GM23248 (cell line): ENCODE data around the gene FUT8. TPM values are rescaled to one million over a fixed set of nuclear protein-coding genes. Genes with fewer than 3 reads are reported as not detected.

Experiments used
- DNase-seq: peaks from one replicate; pipeline ENCODE4 v3.0.0-alpha.2; 2015
- H2AFZ ChIP-seq: fragments of 200-600 bp; sonication (generic); 2 replicates; pipeline ENCODE4 v1.6.1; 2016; ENCODE audit warnings: antibody characterized with exemption
- H3F3A ChIP-seq: fragments of 200-600 bp; sonication (generic); 2 replicates; pipeline ENCODE4 v1.6.1; 2016; ENCODE audit warnings: mild to moderate bottlenecking, antibody characterized with exemption, mixed run types; ENCODE audit not compliant: insufficient read depth
- H3K27ac ChIP-seq: fragments of 200-600 bp; sonication (generic); 2 replicates; pipeline ENCODE4 v1.5.1; 2016; ENCODE audit warnings: mild to moderate bottlenecking
- H3K27me3 ChIP-seq: fragments of 200-600 bp; sonication (generic); replicated peaks from 2 replicates; pipeline ENCODE4 v1.6.1; 2016; ENCODE audit warnings: mild to moderate bottlenecking; ENCODE audit not compliant: insufficient read depth
- H3K36me3 ChIP-seq: fragments of 200-600 bp; sonication (generic); 2 replicates; pipeline ENCODE4 v1.6.1; 2016; ENCODE audit warnings: low read depth, mild to moderate bottlenecking
- H3K4me1 ChIP-seq: fragments of 200-600 bp; sonication (generic); 2 replicates; pipeline ENCODE4 v1.6.1; 2016; ENCODE audit warnings: mild to moderate bottlenecking; ENCODE audit not compliant: insufficient read depth
- H3K4me2 ChIP-seq: fragments of 200-600 bp; sonication (generic); one replicate; pipeline ENCODE4 v1.6.1; 2016; ENCODE audit warnings: mild to moderate bottlenecking; ENCODE audit not compliant: unreplicated experiment
- H3K4me3 ChIP-seq: fragments of 200-600 bp; sonication (generic); 2 replicates; pipeline ENCODE4 v1.5.1; 2016; ENCODE audit warnings: mild to moderate bottlenecking
- H3K79me2 ChIP-seq: fragments of 200-600 bp; sonication (generic); 2 replicates; pipeline ENCODE4 v1.6.1; 2016; ENCODE audit warnings: mild to moderate bottlenecking; ENCODE audit not compliant: insufficient read depth
- H3K9ac ChIP-seq: fragments of 200-600 bp; sonication (generic); 2 replicates; pipeline ENCODE4 v1.6.1; 2016; ENCODE audit warnings: mild to moderate bottlenecking
- H3K9me2 ChIP-seq: fragments of 200-600 bp; sonication (generic); 2 replicates; pipeline ENCODE4 v1.6.1; 2016; ENCODE audit warnings: mixed run types, mild to moderate bottlenecking, moderate library complexity; ENCODE audit not compliant: insufficient read depth
- H3K9me3 ChIP-seq: fragments of 200-600 bp; sonication (generic); one replicate; pipeline ENCODE4 v1.6.1; 2017; ENCODE audit warnings: low read depth
- H4K20me1 ChIP-seq: fragments of 200-600 bp; sonication (generic); 2 replicates; pipeline ENCODE4 v1.6.0; 2016; ENCODE audit not compliant: insufficient read depth
- EZH2 ChIP-seq: fragments of 200-600 bp; sonication (generic); IDR thresholded peaks from 2 replicates; pipeline ENCODE4 v1.6.1; 2018; ENCODE audit warnings: antibody characterized with exemption, mild to moderate bottlenecking; ENCODE audit not compliant: insufficient read depth, poor library complexity, severe bottlenecking
- EZH2phosphoT487 ChIP-seq: fragments of 200-600 bp; sonication (generic); IDR thresholded peaks from 2 replicates; pipeline ENCODE4 v1.6.1; 2018; ENCODE audit warnings: antibody characterized with exemption, moderate library complexity, mild to moderate bottlenecking, low read depth; ENCODE audit not compliant: insufficient read depth
- WGBS, 2 experiments: methylation state at CpG; one replicate each; pipeline ENCODE4 v1.1.6; 2015 to 2017; ENCODE audit warnings: low lambda C conversion rate in 2 of 2, low coverage in 1 of 2; ENCODE audit errors: missing lambda C conversion rate in 2 of 2; 5-methylcytosine and 5-hydroxymethylcytosine counted together
- in situ Hi-C: fragments of 300-500 bp; cut with MboI; formaldehyde crosslinking; loops from 2 replicates; pipeline ENCODE4 v1.15.0; 2020
- polyA plus RNA-seq: library from polyadenylated mRNA; unstranded; fragments of >200 nt; fragmentation: Nextera tagmentation; extraction: Ambion mirVana; gene quantifications from 2 replicates; pipeline ENCODE4 v1.2.1, GENCODE V29; 2016
- total RNA-seq: library from RNA; depleted of rRNA; stranded (reverse); fragments of >200 nt; shearing (Covaris generic); gene quantifications from 2 replicates; pipeline ENCODE4 v1.2.3, GENCODE V29; 2014

Gene FUT8
- total and polyA plus RNA-seq, 2 experiments from 2014 or later, result 40.0 to 60.6 TPM

GRCh38 chr14:65650826-65651225 is 238.3 kb downstream of the FUT8 start:
- H4K20me1 ChIP-seq, result no peaks in the 10 kb centered on the region
- WGBS, 2 experiments, result 97 to 100% methylated on average over 2 of the region's 2 CpGs
- 0 out of 2 replicates have a peak, but pooled peaks cover 4% of the 10 kb centered on the region for H3K36me3 ChIP-seq
- no peak overlapping the region for H3K4me2 ChIP-seq
- no peaks in the 10 kb centered on the region for H3K9me2 ChIP-seq
- DNase-seq, result no peak
- no peaks in the 10 kb centered on the region; the same call in 1 of the 2 replicates for H3K79me2 ChIP-seq
- H3F3A ChIP-seq, result no peaks in the 10 kb centered on the region
- no peak overlapping the region for H3K9ac ChIP-seq
- in situ Hi-C loops, result no loop called here
- H3K9me3 ChIP-seq, result peaks cover 1% of the 10 kb centered on the region
- no peak overlapping the region for H3K4me3 ChIP-seq
- no peaks in the 10 kb centered on the region for H3K4me1 ChIP-seq
- no peak overlapping the region for H2AFZ ChIP-seq
- no peaks in the 10 kb centered on the region for H3K27me3 ChIP-seq
- H3K27ac ChIP-seq, result no peak overlapping the region
- TF ChIP-seq EZH2phosphoT487, result no peak

- no peaks in the 10 kb centered on the region for H3K27me3 ChIP-seq
- no peaks in the 10 kb centered on the region for H4K20me1 ChIP-seq
- in situ Hi-C loops, result no loop called here
- no peak overlapping the region for H3K4me3 ChIP-seq
- peaks cover 9% of the 10 kb centered on the region; the same call in 1 of the 2 replicates for H3K36me3 ChIP-seq
- no peak overlapping the region for H3K9ac ChIP-seq
- H3K4me2 ChIP-seq, result no peak overlapping the region
- no peaks in the 10 kb centered on the region for H3K79me2 ChIP-seq
- no peak for DNase-seq
- H2AFZ ChIP-seq, result no peak overlapping the region
- H3K9me2 ChIP-seq, result no peaks in the 10 kb centered on the region
- H3K9me3 ChIP-seq, result peaks cover 5% of the 10 kb centered on the region
- peaks cover 32% of the 10 kb centered on the region for H3F3A ChIP-seq
- TF ChIP-seq EZH2phosphoT487 (no peak), EZH2 (no peak)
- WGBS, 2 experiments, result 73 to 82% methylated on average over 2 of the region's 2 CpGs
- H3K4me1 ChIP-seq, result peaks cover 14% of the 10 kb centered on the region
- H3K27ac ChIP-seq, result no peak overlapping the region
These were observed 244.0 kb downstream of the FUT8 start for GRCh38 chr14:65656554-65656953.

GRCh38 chr14:65658202-65658601 is 245.7 kb downstream of the FUT8 start:
- no peak for TF ChIP-seq EZH2
- no peak for TF ChIP-seq EZH2phosphoT487
- Histone ChIP-seq H3K79me2 (no peaks in the 10 kb centered on the region), H3K4me2 (no peak overlapping the region), H3K36me3 (peaks cover 8% of the 10 kb centered on the region; the same call in 1 of the 2 replicates), H2AFZ (no peak overlapping the region), H3F3A (peaks cover 32% of the 10 kb centered on the region), H4K20me1 (no peaks in the 10 kb centered on the region), H3K9ac (no peak overlapping the region), H3K9me2 (no peaks in the 10 kb centered on the region), H3K27ac (no peak overlapping the region; the same call in 1 of the 2 replicates), H3K4me3 (no peak overlapping the region), H3K9me3 (peaks cover 5% of the 10 kb centered on the region), H3K4me1 (peaks cover 14% of the 10 kb centered on the region), H3K27me3 (no peaks in the 10 kb centered on the region)
- peak; percentile 67 for DNase-seq
- in situ Hi-C loops, result no loop called here

- DNase-seq, result no peak
- WGBS, 2 experiments, result 88 to 98% methylated on average over 3 of the region's 3 CpGs
- H3K27me3 ChIP-seq, result no peaks in the 10 kb centered on the region
- no peak overlapping the region for H3K4me3 ChIP-seq
- H3K9me3 ChIP-seq, result no peaks in the 10 kb centered on the region
- H2AFZ ChIP-seq, result no peak overlapping the region
- H3K27ac ChIP-seq, result no peak overlapping the region
- H3K4me1 ChIP-seq, result peaks cover 14% of the 10 kb centered on the region
- in situ Hi-C loops, result no loop called here
- H3F3A ChIP-seq, result peaks cover 23% of the 10 kb centered on the region
- no peaks in the 10 kb centered on the region for H4K20me1 ChIP-seq
- 0 out of 2 replicates have a peak, but pooled peaks cover 4% of the 10 kb centered on the region for H3K36me3 ChIP-seq
- no peak overlapping the region for H3K9ac ChIP-seq
- no peak for TF ChIP-seq EZH2phosphoT487
- TF ChIP-seq EZH2, result no peak
- H3K4me2 ChIP-seq, result no peak overlapping the region
- no peaks in the 10 kb centered on the region for H3K9me2 ChIP-seq
- no peaks in the 10 kb centered on the region for H3K79me2 ChIP-seq
These were observed 249.3 kb downstream of the FUT8 start for GRCh38 chr14:65661865-65662264.

GRCh38 chr14:65664436-65664835 is 251.9 kb downstream of the FUT8 start:
- H3K9me2 ChIP-seq, result no peaks in the 10 kb centered on the region
- TF ChIP-seq EZH2phosphoT487, result no peak
- no peak for TF ChIP-seq EZH2

More at GRCh38 chr14:65664436-65664835, 251.9 kb downstream of the FUT8 start:
- in situ Hi-C loops, result no loop called here
- Histone ChIP-seq H3K9ac (no peak overlapping the region), H3F3A (no peaks in the 10 kb centered on the region), H3K36me3 (0 out of 2 replicates have a peak, but pooled peaks cover 4% of the 10 kb centered on the region), H3K9me3 (no peaks in the 10 kb centered on the region), H4K20me1 (no peaks in the 10 kb centered on the region), H3K4me1 (no peaks in the 10 kb centered on the region), H3K79me2 (no peaks in the 10 kb centered on the region), H3K27me3 (no peaks in the 10 kb centered on the region), H3K27ac (no peak overlapping the region), H3K4me3 (no peak overlapping the region), H2AFZ (no peak overlapping the region), H3K4me2 (no peak overlapping the region)
- no peak for DNase-seq
